Measurements from ENCODE around the gene ANHX.

DNA sequence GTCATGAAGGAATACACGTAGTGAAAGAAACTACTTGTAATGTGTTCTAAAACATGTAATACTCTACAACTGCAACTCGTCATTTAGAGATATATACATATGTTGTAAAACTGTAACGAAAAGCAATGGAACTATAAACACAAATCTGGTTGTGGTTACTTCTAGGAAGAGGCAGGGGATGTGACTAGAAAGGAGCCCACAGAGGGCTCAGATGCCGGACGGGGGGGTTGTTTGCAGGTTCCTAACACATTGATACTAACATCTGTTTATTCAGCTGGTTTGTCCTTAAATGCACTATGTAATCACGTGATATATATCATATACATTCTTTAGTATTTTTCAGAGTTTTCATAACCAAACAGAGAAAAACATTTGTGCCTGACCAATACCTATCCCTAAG lies 16.1 kb upstream of the ANHX start:
- TF ChIP-seq, protein P1, sequence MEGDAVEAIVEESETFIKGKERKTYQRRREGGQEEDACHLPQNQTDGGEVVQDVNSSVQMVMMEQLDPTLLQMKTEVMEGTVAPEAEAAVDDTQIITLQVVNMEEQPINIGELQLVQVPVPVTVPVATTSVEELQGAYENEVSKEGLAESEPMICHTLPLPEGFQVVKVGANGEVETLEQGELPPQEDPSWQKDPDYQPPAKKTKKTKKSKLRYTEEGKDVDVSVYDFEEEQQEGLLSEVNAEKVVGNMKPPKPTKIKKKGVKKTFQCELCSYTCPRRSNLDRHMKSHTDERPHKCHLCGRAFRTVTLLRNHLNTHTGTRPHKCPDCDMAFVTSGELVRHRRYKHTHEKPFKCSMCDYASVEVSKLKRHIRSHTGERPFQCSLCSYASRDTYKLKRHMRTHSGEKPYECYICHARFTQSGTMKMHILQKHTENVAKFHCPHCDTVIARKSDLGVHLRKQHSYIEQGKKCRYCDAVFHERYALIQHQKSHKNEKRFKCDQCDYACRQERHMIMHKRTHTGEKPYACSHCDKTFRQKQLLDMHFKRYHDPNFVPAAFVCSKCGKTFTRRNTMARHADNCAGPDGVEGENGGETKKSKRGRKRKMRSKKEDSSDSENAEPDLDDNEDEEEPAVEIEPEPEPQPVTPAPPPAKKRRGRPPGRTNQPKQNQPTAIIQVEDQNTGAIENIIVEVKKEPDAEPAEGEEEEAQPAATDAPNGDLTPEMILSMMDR (conservative IDR thresholded peaks at IDR 0.05 in 1 of 2, IDR thresholded peaks at IDR 0.05 in 1 of 2; ENCODE audit: extremely low read depth in 1 of 2, insufficient read depth in 1 of 2, low read depth in 1 of 2, low read length in 2 of 2): no peak
- TF ChIP-seq EZH2 (IDR thresholded peaks at IDR 0.05; ENCODE audit: borderline replicate concordance, low read length): no peak
